HUES64 (cell line): ENCODE data around the gene TRIM29.

Source experiments
- H3K27ac ChIP-seq: 2 replicates; pipeline ENCODE4 v1.7.0; 2013; ENCODE audit warnings: low read depth, low read length, inconsistent platforms
- H3K27me3 ChIP-seq: 2 replicates; pipeline ENCODE4 v1.6.1; 2013; ENCODE audit warnings: mild to moderate bottlenecking, low read length; ENCODE audit not compliant: insufficient read depth
- H3K36me3 ChIP-seq: 2 replicates; pipeline ENCODE4 v1.6.1; 2013; ENCODE audit warnings: mild to moderate bottlenecking, low read length; ENCODE audit not compliant: insufficient read depth
- H3K4me1 ChIP-seq: 2 replicates; pipeline ENCODE4 v1.6.1; 2013; ENCODE audit warnings: mild to moderate bottlenecking, low read length, moderate library complexity; ENCODE audit not compliant: insufficient read depth
- H3K4me3 ChIP-seq: 2 replicates; pipeline ENCODE4 v1.5.1; 2013; ENCODE audit warnings: mild to moderate bottlenecking, low read length, moderate library complexity
- H3K9ac ChIP-seq: 2 replicates; pipeline ENCODE4 v1.6.1; 2013; ENCODE audit warnings: mild to moderate bottlenecking, low read depth, low read length
- H3K9me3 ChIP-seq: 2 replicates; pipeline ENCODE4 v1.6.1; 2013; ENCODE audit warnings: low read depth, low read length; ENCODE audit not compliant: insufficient read depth
- WGBS: fragments of 150-250, 120-280 bp; methylation state at CpG from one replicate; pipeline ENCODE4 v1.1.7; 2013; ENCODE audit warnings: missing lambda C conversion rate; 5-methylcytosine and 5-hydroxymethylcytosine counted together

TRIM29 gene

GRCh38 chr11:120102050-120102863, 35.7 kb downstream of the TRIM29 start:
- H3K9me3 ChIP-seq: no peaks in the 10 kb centered on the region
- H3K27ac ChIP-seq: no peak overlapping the region
- WGBS: 87% methylated on average over 8 of the region's 8 CpGs
- H3K4me3 ChIP-seq: no peak overlapping the region
- no peaks in the 10 kb centered on the region for H3K36me3 ChIP-seq
- no peak overlapping the region for H3K9ac ChIP-seq
- peaks cover 39% of the 10 kb centered on the region for H3K27me3 ChIP-seq
- H3K4me1 ChIP-seq: peaks cover 4% of the 10 kb centered on the region

GRCh38 chr11:120098503-120099020, 39.4 kb downstream of the TRIM29 start:
- no peaks in the 10 kb centered on the region for H3K9me3 ChIP-seq
- H3K27me3 ChIP-seq: peaks cover 51% of the 10 kb centered on the region
- WGBS: 93% methylated on average over 14 of the region's 14 CpGs
- no peak overlapping the region for H3K9ac ChIP-seq
- H3K4me3 ChIP-seq: no peak overlapping the region
- peaks cover 17% of the 10 kb centered on the region for H3K4me1 ChIP-seq
- no peaks in the 10 kb centered on the region for H3K36me3 ChIP-seq
- H3K27ac ChIP-seq: no peak overlapping the region

- WGBS: 62% methylated on average over 10 of the region's 10 CpGs
- peaks cover 51% of the 10 kb centered on the region for H3K27me3 ChIP-seq
Observed at GRCh38 chr11:120097721-120098385, 40.1 kb downstream of the TRIM29 start.

GRCh38 chr11:120096369-120097191, 41.3 kb downstream of the TRIM29 start:
- Histone ChIP-seq H3K4me1 (peaks cover 17% of the 10 kb centered on the region), H3K4me3 (no peak overlapping the region), H3K36me3 (no peaks in the 10 kb centered on the region), H3K27ac (no peak overlapping the region), H3K9me3 (no peaks in the 10 kb centered on the region), H3K9ac (no peak overlapping the region), H3K27me3 (peaks cover 51% of the 10 kb centered on the region)
- 35% methylated on average over 15 of the region's 15 CpGs for WGBS

More at GRCh38 chr11:120097721-120098385, 40.1 kb downstream of the TRIM29 start:
- Histone ChIP-seq H3K9ac (no peak overlapping the region), H3K9me3 (no peaks in the 10 kb centered on the region), H3K4me3 (no peak overlapping the region), H3K36me3 (no peaks in the 10 kb centered on the region), H3K27ac (no peak overlapping the region), H3K4me1 (peaks cover 17% of the 10 kb centered on the region)

GRCh38 chr11:120095516-120095915, 42.4 kb downstream of the TRIM29 start:
- H3K9ac ChIP-seq: no peak overlapping the region
- H3K36me3 ChIP-seq: no peaks in the 10 kb centered on the region
- no peak overlapping the region for H3K4me3 ChIP-seq
- peaks cover 51% of the 10 kb centered on the region for H3K27me3 ChIP-seq
- no peak overlapping the region for H3K27ac ChIP-seq
- H3K9me3 ChIP-seq: no peaks in the 10 kb centered on the region
- WGBS: 95% methylated on average over 3 of the region's 3 CpGs
- H3K4me1 ChIP-seq: peaks cover 17% of the 10 kb centered on the region

GRCh38 chr11:120091701-120092100, 46.2 kb downstream of the TRIM29 start:
- H3K4me1 ChIP-seq: peaks cover 7% of the 10 kb centered on the region
- WGBS: 83% methylated on average over 5 of the region's 5 CpGs

GRCh38 chr11:120091121-120091520, 46.8 kb downstream of the TRIM29 start:
- peaks cover 10% of the 10 kb centered on the region; the same call in 1 of the 2 replicates for H3K27me3 ChIP-seq
- H3K36me3 ChIP-seq: no peaks in the 10 kb centered on the region
- H3K4me3 ChIP-seq: no peak overlapping the region
- H3K27ac ChIP-seq: no peak overlapping the region
- whole genome bisulfite sequencing: 94% methylated on average over 1 of the region's 1 CpG
- peaks cover 1% of the 10 kb centered on the region; the same call in 1 of the 2 replicates for H3K4me1 ChIP-seq
- peaks cover 5% of the 10 kb centered on the region; the same call in 1 of the 2 replicates for H3K9me3 ChIP-seq
- H3K9ac ChIP-seq: no peak overlapping the region

More at GRCh38 chr11:120091701-120092100, 46.2 kb downstream of the TRIM29 start:
- H3K36me3 ChIP-seq: no peaks in the 10 kb centered on the region
- no peaks in the 10 kb centered on the region for H3K9me3 ChIP-seq
- no peak overlapping the region for H3K27ac ChIP-seq
- peaks cover 15% of the 10 kb centered on the region; the same call in 1 of the 2 replicates for H3K27me3 ChIP-seq
- no peak overlapping the region for H3K9ac ChIP-seq
- H3K4me3 ChIP-seq: no peak overlapping the region

GRCh38 chr11:120090411-120090810, 47.5 kb downstream of the TRIM29 start:
- no peak overlapping the region for H3K9ac ChIP-seq
- 96% methylated on average over 3 of the region's 3 CpGs for WGBS
- no peaks in the 10 kb centered on the region for H3K36me3 ChIP-seq
- H3K9me3 ChIP-seq: peaks cover 12% of the 10 kb centered on the region; the same call in 1 of the 2 replicates
- no peak overlapping the region for H3K4me3 ChIP-seq
- no peaks in the 10 kb centered on the region for H3K4me1 ChIP-seq
- peaks cover 4% of the 10 kb centered on the region; the same call in 1 of the 2 replicates for H3K27me3 ChIP-seq
- no peak overlapping the region for H3K27ac ChIP-seq

- Histone ChIP-seq H3K27me3 (no peaks in the 10 kb centered on the region), H3K4me3 (no peak overlapping the region), H3K36me3 (no peaks in the 10 kb centered on the region), H3K27ac (no peak overlapping the region), H3K4me1 (no peaks in the 10 kb centered on the region), H3K9me3 (peaks cover 12% of the 10 kb centered on the region; the same call in 1 of the 2 replicates), H3K9ac (no peak overlapping the region)
- WGBS: 96% methylated on average over 6 of the region's 6 CpGs
Observed at GRCh38 chr11:120089036-120090001, 48.6 kb downstream of the TRIM29 start.

GRCh38 chr11:120088056-120088455, 49.9 kb downstream of the TRIM29 start:
- no peaks in the 10 kb centered on the region for H3K27me3 ChIP-seq

More at GRCh38 chr11:120088056-120088455, 49.9 kb downstream of the TRIM29 start:
- Histone ChIP-seq H3K9ac (no peak overlapping the region), H3K9me3 (peaks cover 18% of the 10 kb centered on the region), H3K4me1 (no peaks in the 10 kb centered on the region), H3K27ac (no peak overlapping the region), H3K4me3 (no peak overlapping the region), H3K36me3 (no peaks in the 10 kb centered on the region)
- 89% methylated on average over 2 of the region's 2 CpGs for whole genome bisulfite sequencing
